Loucy (cell line): ENCODE measurements around the gene PLAC9.

Experiments used
- H2AFZ ChIP-seq: fragments of 200-600 bp; sonication (generic); 2 replicates; pipeline ENCODE4 v1.6.0; 2016; ENCODE audit warnings: antibody characterized with exemption, mild to moderate bottlenecking, low read length, moderate library complexity
- H3F3A ChIP-seq: fragments of 200-600 bp; 2 replicates; pipeline ENCODE4 v1.6.0; 2016; ENCODE audit warnings: antibody characterized with exemption, low read depth, mild to moderate bottlenecking
- H3K27me3 ChIP-seq: fragments of 200-600 bp; sonication (generic); 2 replicates; pipeline ENCODE4 v1.6.1; 2014; ENCODE audit warnings: low read length, mild to moderate bottlenecking; ENCODE audit not compliant: insufficient read depth, poor library complexity, severe bottlenecking
- H3K36me3 ChIP-seq: fragments of 200-600 bp; sonication (generic); 2 replicates; pipeline ENCODE4 v1.6.1; 2016; ENCODE audit warnings: low read length; ENCODE audit not compliant: insufficient read depth
- H3K4me1 ChIP-seq: fragments of 200-600 bp; sonication (generic); 2 replicates; pipeline ENCODE4 v1.5.1; 2014; ENCODE audit warnings: low read length, mild to moderate bottlenecking; ENCODE audit not compliant: insufficient read depth, poor library complexity, severe bottlenecking
- H3K4me2 ChIP-seq: fragments of 200-600 bp; sonication (generic); 2 replicates; pipeline ENCODE4 v1.6.0; 2014; ENCODE audit warnings: antibody characterized with exemption, low read length, low read depth, mild to moderate bottlenecking; ENCODE audit not compliant: poor library complexity, severe bottlenecking
- H3K4me3 ChIP-seq: fragments of 200-600 bp; sonication (generic); 2 replicates; pipeline ENCODE4 v1.5.1; 2014; ENCODE audit warnings: low read length, mild to moderate bottlenecking, mixed read lengths; ENCODE audit not compliant: poor library complexity, severe bottlenecking
- H3K79me2 ChIP-seq: fragments of 200-600 bp; sonication (generic); 2 replicates; pipeline ENCODE4 v1.6.1; 2014; ENCODE audit warnings: low read length; ENCODE audit not compliant: insufficient read depth
- H3K9ac ChIP-seq: fragments of 200-600 bp; sonication (generic); 2 replicates; pipeline ENCODE4 v1.6.0; 2014; ENCODE audit warnings: mild to moderate bottlenecking, low read depth, low read length, moderate library complexity; ENCODE audit not compliant: poor library complexity, severe bottlenecking
- H3K9me2 ChIP-seq: fragments of 200-600 bp; sonication (generic); replicated peaks from 2 replicates; pipeline ENCODE4 v1.6.1; 2016; ENCODE audit warnings: low read depth, low read length, mixed read lengths
- H3K9me3 ChIP-seq: fragments of 200-600 bp; sonication (generic); 2 replicates; pipeline ENCODE4 v1.6.1; 2014; ENCODE audit warnings: mild to moderate bottlenecking, antibody characterized with exemption, low read length, low read depth; ENCODE audit not compliant: insufficient read depth
- H4K20me1 ChIP-seq: fragments of 200-600 bp; sonication (generic); 2 replicates; pipeline ENCODE4 v1.6.0; 2014; ENCODE audit warnings: antibody characterized with exemption, low read length, mild to moderate bottlenecking; ENCODE audit not compliant: insufficient read depth, poor library complexity, severe bottlenecking
- EZH2phosphoT487 ChIP-seq: fragments of 200-600 bp; IDR thresholded peaks from 2 replicates; pipeline ENCODE4 v1.6.1; 2018; ENCODE audit warnings: antibody characterized with exemption, mild to moderate bottlenecking, moderate library complexity, borderline replicate concordance
- TF ChIP-seq, protein P1 (sequence below): fragments of 200-600 bp; sonication (generic); conservative IDR thresholded peaks from 2 replicates; pipeline ENCODE4 v1.5.1; 2014; ENCODE audit warnings: mild to moderate bottlenecking, antibody characterized with exemption, low read length

The PLAC9 gene

DNA sequence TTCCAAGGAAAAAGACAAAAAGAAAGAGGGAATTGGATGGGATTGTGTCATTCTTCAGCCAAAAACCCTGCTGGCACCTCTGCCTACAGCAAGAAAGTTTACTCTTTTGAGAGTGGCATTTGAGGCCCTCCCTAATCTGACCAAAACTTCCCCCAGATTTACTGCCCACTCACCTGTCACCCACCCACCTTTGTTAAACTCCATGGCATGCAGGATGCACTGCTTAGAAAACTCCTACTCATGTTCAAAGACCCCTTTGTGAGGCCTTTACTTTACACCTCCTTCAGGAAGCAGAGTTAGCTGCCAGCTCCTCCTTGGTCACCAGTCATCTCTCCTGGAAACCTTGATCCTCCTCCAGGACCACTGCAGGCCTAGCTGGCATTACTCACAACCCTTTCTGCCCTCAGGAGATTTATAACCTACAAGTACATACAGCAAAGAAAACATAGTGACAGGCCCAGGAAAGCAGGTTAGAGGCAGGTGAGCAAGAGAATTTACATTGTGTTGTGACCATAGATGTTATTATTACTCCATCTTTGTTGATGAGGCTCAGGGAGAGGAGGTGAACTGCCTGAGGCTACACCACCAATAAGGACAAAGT is 10.3 kb upstream of the PLAC9 start:
- H4K20me1 ChIP-seq = no peaks in the 10 kb centered on the region
- no peaks in the 10 kb centered on the region for H3K27me3 ChIP-seq
- H3K9me3 ChIP-seq = no peaks in the 10 kb centered on the region
- H3K4me3 ChIP-seq = no peak overlapping the region
- no peak for TF ChIP-seq EZH2phosphoT487
- TF ChIP-seq, protein P1, sequence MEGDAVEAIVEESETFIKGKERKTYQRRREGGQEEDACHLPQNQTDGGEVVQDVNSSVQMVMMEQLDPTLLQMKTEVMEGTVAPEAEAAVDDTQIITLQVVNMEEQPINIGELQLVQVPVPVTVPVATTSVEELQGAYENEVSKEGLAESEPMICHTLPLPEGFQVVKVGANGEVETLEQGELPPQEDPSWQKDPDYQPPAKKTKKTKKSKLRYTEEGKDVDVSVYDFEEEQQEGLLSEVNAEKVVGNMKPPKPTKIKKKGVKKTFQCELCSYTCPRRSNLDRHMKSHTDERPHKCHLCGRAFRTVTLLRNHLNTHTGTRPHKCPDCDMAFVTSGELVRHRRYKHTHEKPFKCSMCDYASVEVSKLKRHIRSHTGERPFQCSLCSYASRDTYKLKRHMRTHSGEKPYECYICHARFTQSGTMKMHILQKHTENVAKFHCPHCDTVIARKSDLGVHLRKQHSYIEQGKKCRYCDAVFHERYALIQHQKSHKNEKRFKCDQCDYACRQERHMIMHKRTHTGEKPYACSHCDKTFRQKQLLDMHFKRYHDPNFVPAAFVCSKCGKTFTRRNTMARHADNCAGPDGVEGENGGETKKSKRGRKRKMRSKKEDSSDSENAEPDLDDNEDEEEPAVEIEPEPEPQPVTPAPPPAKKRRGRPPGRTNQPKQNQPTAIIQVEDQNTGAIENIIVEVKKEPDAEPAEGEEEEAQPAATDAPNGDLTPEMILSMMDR = no peak
- no peaks in the 10 kb centered on the region for H3K4me1 ChIP-seq
- H3K9me2 ChIP-seq = no peaks in the 10 kb centered on the region
- H3K36me3 ChIP-seq = no peaks in the 10 kb centered on the region
- H2AFZ ChIP-seq = no peak overlapping the region
- H3K9ac ChIP-seq = no peak overlapping the region
- no peak overlapping the region for H3K4me2 ChIP-seq
- no peaks in the 10 kb centered on the region for H3K79me2 ChIP-seq
- no peaks in the 10 kb centered on the region for H3F3A ChIP-seq

DNA sequence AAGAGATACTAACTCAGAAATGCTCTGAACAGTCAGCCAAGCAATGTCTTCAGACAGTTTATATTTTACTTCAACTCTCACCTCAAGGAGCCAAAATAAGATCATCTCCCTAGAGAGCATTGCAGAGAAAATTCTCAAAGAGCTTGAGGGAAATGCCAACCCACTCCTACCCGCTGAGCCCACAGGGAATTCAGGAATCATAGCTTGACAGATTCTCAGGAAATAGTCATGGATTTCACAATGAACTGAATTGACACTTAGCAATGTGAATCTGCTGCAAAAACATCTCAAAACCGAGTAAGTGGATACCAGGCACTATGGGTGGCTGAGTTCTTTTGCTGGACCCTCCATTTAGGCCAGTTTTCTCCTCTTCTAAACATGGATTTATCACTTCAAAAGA is 9.8 kb upstream of the PLAC9 start:
- no peak overlapping the region for H2AFZ ChIP-seq
- no peaks in the 10 kb centered on the region for H3F3A ChIP-seq
- H3K79me2 ChIP-seq = no peaks in the 10 kb centered on the region
- H4K20me1 ChIP-seq = no peaks in the 10 kb centered on the region
- TF ChIP-seq, protein P1 = no peak
- no peak for TF ChIP-seq EZH2phosphoT487
- no peaks in the 10 kb centered on the region for H3K27me3 ChIP-seq
- no peaks in the 10 kb centered on the region for H3K36me3 ChIP-seq
- no peak overlapping the region for H3K4me2 ChIP-seq
- H3K4me3 ChIP-seq = no peak overlapping the region
- no peaks in the 10 kb centered on the region for H3K4me1 ChIP-seq
- no peaks in the 10 kb centered on the region for H3K9me2 ChIP-seq
- H3K9me3 ChIP-seq = no peaks in the 10 kb centered on the region
- H3K9ac ChIP-seq = no peak overlapping the region

DNA sequence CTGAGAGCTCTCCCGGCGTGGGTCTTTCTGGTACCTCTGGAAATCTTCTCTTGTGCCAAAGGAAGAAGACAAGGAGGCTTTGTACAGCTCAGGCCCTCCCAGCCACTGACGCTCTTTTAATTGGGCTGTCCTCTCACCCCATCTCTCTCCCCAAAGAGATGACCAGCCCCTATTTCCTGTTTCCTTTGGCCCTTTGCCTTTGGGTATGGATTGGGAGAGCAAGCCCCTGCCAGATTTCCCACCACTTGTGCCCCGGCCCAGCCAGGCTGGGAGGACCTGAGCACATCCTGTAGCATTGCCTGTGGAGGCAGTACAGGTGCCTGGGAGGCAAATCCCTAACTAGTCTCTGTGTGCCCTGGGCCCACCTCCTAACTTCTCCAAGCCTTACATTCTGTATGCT is 5.7 kb upstream of the PLAC9 start:
- Histone ChIP-seq H3K4me3 (no peak overlapping the region), H3F3A (no peaks in the 10 kb centered on the region), H3K4me1 (no peaks in the 10 kb centered on the region), H4K20me1 (no peaks in the 10 kb centered on the region), H3K79me2 (no peaks in the 10 kb centered on the region), H3K9me3 (no peaks in the 10 kb centered on the region), H3K4me2 (no peak overlapping the region), H3K27me3 (no peaks in the 10 kb centered on the region), H3K9me2 (no peaks in the 10 kb centered on the region), H2AFZ (no peak overlapping the region), H3K9ac (no peak overlapping the region), H3K36me3 (no peaks in the 10 kb centered on the region)
- TF ChIP-seq EZH2phosphoT487 = no peak
- TF ChIP-seq, protein P1 = no peak
